ENCODE data around the gene NRXN3. TPM values are rescaled to one million over a fixed set of nuclear protein-coding genes. Genes with fewer than 3 reads are reported as not detected.

Gene NRXN3
- total and polyA plus RNA-seq, 2 experiments from 2014 or later: 1.0 to 1.8 TPM

DNA sequence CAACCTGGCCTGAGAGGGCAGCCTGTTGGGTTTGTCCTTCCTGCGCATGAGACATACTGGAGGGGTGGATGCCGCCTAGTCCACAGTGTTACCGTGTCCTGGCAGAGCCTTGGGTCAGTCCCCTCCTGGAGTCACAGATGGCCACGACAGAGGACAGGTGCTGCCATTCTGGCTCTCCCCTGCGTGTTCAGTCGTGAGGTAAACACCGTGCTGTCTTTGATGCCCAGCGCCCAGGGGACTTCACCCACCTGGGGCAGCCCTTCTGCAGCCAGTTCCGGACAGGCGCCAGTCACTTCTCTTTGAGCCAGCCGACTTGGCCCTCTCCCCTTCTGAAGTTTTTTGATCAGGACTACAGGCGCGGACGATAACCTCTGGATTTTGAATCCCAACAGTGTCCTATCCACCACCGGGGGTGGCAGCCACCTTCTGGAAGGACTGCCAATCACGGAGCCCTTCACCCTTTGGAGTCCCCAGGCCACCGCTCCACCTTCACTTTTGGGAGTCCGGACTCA, 1108.2 kb downstream of the NRXN3 start:
- Mint-ChIP-seq H3K4me1 (peaks cover 33% of the 10 kb centered on the region), H3K27me3 (ENCODE audit: insufficient read depth, low read depth, poor library complexity) (peaks cover 44% of the 10 kb centered on the region), H3K36me3 (ENCODE audit: low read depth) (no peaks in the 10 kb centered on the region), H3K4me3 (peak overlapping the region; percentile 93), H3K9me3 (no peaks in the 10 kb centered on the region), H3K27ac (no peak overlapping the region)
- ATAC-seq (peak; percentile 2), DNase-seq (ENCODE audit: low spot score) (no peak)
- H4K20me1 ChIP-seq (replicated peaks; ENCODE audit: insufficient read depth): no peaks in the 10 kb centered on the region
- peaks cover 52% of the 10 kb centered on the region for H3K27me3 ChIP-seq (ENCODE audit: insufficient read depth)
- peak overlapping the region; percentile 82 for H3K4me2 ChIP-seq
- H3K9me2 ChIP-seq (ENCODE audit: insufficient read depth): no peaks in the 10 kb centered on the region
- H3K4me1 ChIP-seq (ENCODE audit: insufficient read depth): peaks cover 22% of the 10 kb centered on the region
- no peak overlapping the region for H3K27ac ChIP-seq (ENCODE audit: low read depth)
- no peaks in the 10 kb centered on the region for H3K36me3 ChIP-seq (ENCODE audit: insufficient read depth)
- TF ChIP-seq EZH2phosphoT487 (IDR thresholded peaks at IDR 0.05; ENCODE audit: unreplicated experiment) (no peak), ZNF114 (CRISPR knock-in tag; IDR thresholded peaks at IDR 0.05) (no peak), STAT1 (IDR thresholded peaks at IDR 0.05; ENCODE audit: unreplicated experiment) (no peak)
- TF ChIP-seq, protein P1, sequence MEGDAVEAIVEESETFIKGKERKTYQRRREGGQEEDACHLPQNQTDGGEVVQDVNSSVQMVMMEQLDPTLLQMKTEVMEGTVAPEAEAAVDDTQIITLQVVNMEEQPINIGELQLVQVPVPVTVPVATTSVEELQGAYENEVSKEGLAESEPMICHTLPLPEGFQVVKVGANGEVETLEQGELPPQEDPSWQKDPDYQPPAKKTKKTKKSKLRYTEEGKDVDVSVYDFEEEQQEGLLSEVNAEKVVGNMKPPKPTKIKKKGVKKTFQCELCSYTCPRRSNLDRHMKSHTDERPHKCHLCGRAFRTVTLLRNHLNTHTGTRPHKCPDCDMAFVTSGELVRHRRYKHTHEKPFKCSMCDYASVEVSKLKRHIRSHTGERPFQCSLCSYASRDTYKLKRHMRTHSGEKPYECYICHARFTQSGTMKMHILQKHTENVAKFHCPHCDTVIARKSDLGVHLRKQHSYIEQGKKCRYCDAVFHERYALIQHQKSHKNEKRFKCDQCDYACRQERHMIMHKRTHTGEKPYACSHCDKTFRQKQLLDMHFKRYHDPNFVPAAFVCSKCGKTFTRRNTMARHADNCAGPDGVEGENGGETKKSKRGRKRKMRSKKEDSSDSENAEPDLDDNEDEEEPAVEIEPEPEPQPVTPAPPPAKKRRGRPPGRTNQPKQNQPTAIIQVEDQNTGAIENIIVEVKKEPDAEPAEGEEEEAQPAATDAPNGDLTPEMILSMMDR (conservative IDR thresholded peaks at IDR 0.05; ENCODE audit: low read depth in 2 of 2): no peak
- H3K79me2 ChIP-seq (replicated peaks; ENCODE audit: insufficient read depth): no peaks in the 10 kb centered on the region; the same call in 1 of the 2 replicates
- peak overlapping the region; percentile 79 for H3K4me3 ChIP-seq
- no peaks in the 10 kb centered on the region for H3F3A ChIP-seq (replicated peaks; ENCODE audit: low read depth)
- H2AFZ ChIP-seq: peak overlapping the region; percentile 84; the same call in 1 of the 2 replicates

- H4K20me1 ChIP-seq (replicated peaks; ENCODE audit: insufficient read depth): no peaks in the 10 kb centered on the region
- H3K4me2 ChIP-seq: peak overlapping the region; percentile 89
- peak overlapping the region; percentile 79 for H3K4me3 ChIP-seq
- H3F3A ChIP-seq (replicated peaks; ENCODE audit: low read depth): no peaks in the 10 kb centered on the region
- no peak overlapping the region for H3K27ac ChIP-seq (ENCODE audit: low read depth)
- peak overlapping the region; percentile 84 for H2AFZ ChIP-seq
- Mint-ChIP-seq H3K36me3 (ENCODE audit: low read depth) (no peaks in the 10 kb centered on the region), H3K27ac (peak overlapping the region; percentile 28; the same call in 1 of the 2 replicates), H3K4me3 (peak overlapping the region; percentile 93), H3K9me3 (no peaks in the 10 kb centered on the region), H3K27me3 (ENCODE audit: insufficient read depth, low read depth, poor library complexity) (peaks cover 46% of the 10 kb centered on the region), H3K4me1 (peaks cover 35% of the 10 kb centered on the region)
- H3K9me2 ChIP-seq (ENCODE audit: insufficient read depth): no peaks in the 10 kb centered on the region
- H3K36me3 ChIP-seq (ENCODE audit: insufficient read depth): no peaks in the 10 kb centered on the region
- no peaks in the 10 kb centered on the region; the same call in 1 of the 2 replicates for H3K79me2 ChIP-seq (replicated peaks; ENCODE audit: insufficient read depth)
- peaks cover 59% of the 10 kb centered on the region for H3K27me3 ChIP-seq (ENCODE audit: insufficient read depth)
- TF ChIP-seq POLR2AphosphoS5 (IDR thresholded peaks at IDR 0.05; ENCODE audit: low read depth) (peak; percentile 51; the same call in 1 of the 2 replicates), ZNF114 (CRISPR knock-in tag; IDR thresholded peaks at IDR 0.05) (no peak)
- peak; percentile 93 for ATAC-seq
- H3K4me1 ChIP-seq (ENCODE audit: insufficient read depth): peaks cover 22% of the 10 kb centered on the region
- DNase-seq (ENCODE audit: low spot score): peak; percentile 93
These were observed 1108.8 kb downstream of the NRXN3 start for GRCh38 chr14:79278798-79279644.

Data from GM23338 (cell line).